CD14-positive monocyte (primary cell): Measurements from ENCODE around the gene KCNJ6. TPM values are rescaled to one million over a fixed set of nuclear protein-coding genes. Genes with fewer than 3 reads are reported as not detected.
"Not testable (repeated sequence)": the region's sequence is repeated elsewhere in the genome, so short reads cannot be mapped to it uniquely, and the experiment has no call there.

ENCODE experiments used
- DNase-seq, 3 donors: peaks; one replicate each; pipeline ENCODE4 v3.0.0-alpha.2; 2011 to 2022
- H2AFZ ChIP-seq: 2 replicates; pipeline ENCODE4 v1.6.0; 2012; ENCODE audit warnings: mild to moderate bottlenecking, low read depth, low read length, inconsistent platforms; ENCODE audit not compliant: insufficient read depth, poor library complexity, severe bottlenecking
- H3K27ac ChIP-seq, 2 donors: 1 replicate in 1 of 2; 2 replicates in 1 of 2; pipeline ENCODE4 v1.5.1; 2012 to 2013; ENCODE audit warnings: low read length in 2 of 2, control low read depth in 1 of 2, inconsistent platforms in 1 of 2, low read depth in 1 of 2, mild to moderate bottlenecking in 1 of 2
- H3K27me3 ChIP-seq, 2 donors: one replicate each; pipeline versions ENCODE4 v1.6.0 to v1.6.1; 2011 to 2013; ENCODE audit warnings: low read length in 2 of 2; ENCODE audit not compliant: control insufficient read depth in 2 of 2, insufficient read depth in 2 of 2
- H3K36me3 ChIP-seq, 2 donors: replicated peaks in 1 of 2; 1 replicate in 1 of 2; 2 replicates in 1 of 2; pipeline versions ENCODE4 v1.5.1 to v1.6.1; 2012 to 2013; ENCODE audit warnings: low read length in 2 of 2, control low read depth in 1 of 2, inconsistent platforms in 1 of 2, mild to moderate bottlenecking in 1 of 2; ENCODE audit not compliant: insufficient read depth in 2 of 2, control insufficient read depth in 1 of 2
- H3K4me1 ChIP-seq, 2 donors: 1 replicate in 1 of 2; 2 replicates in 1 of 2; pipeline versions ENCODE4 v1.5.1 to v1.6.1; 2012 to 2013; ENCODE audit warnings: low read length in 2 of 2, control low read depth in 1 of 2, inconsistent platforms in 1 of 2, mild to moderate bottlenecking in 1 of 2, moderate library complexity in 1 of 2; ENCODE audit not compliant: insufficient read depth in 2 of 2, control insufficient read depth in 1 of 2
- H3K4me2 ChIP-seq: replicated peaks from 2 replicates; pipeline ENCODE3; 2012; ENCODE audit warnings: low read length, moderate library complexity, mild to moderate bottlenecking; ENCODE audit not compliant: poor library complexity, severe bottlenecking; ENCODE audit errors: extremely low read depth
- H3K4me3 ChIP-seq, 3 experiments: fragments of 200-600 bp in 1 of 3; sonication (generic) in 1 of 3; replicated peaks in 1 of 3; 1 replicate in 2 of 3; 2 replicates in 1 of 3; pipeline ENCODE4 v1.5.1; 2011 to 2013; ENCODE audit warnings: low read length in 3 of 3, mild to moderate bottlenecking in 3 of 3, control low read depth in 2 of 3, low read depth in 2 of 3, inconsistent platforms in 1 of 3, moderate library complexity in 1 of 3
- H3K79me2 ChIP-seq: 2 replicates; pipeline ENCODE4 v1.6.0; 2012; ENCODE audit warnings: mild to moderate bottlenecking, control low read depth, inconsistent platforms, low read length, moderate library complexity; ENCODE audit not compliant: insufficient read depth
- H3K9ac ChIP-seq: 2 replicates; pipeline ENCODE4 v1.6.0; 2017; ENCODE audit warnings: low read length, mild to moderate bottlenecking; ENCODE audit not compliant: insufficient read depth, poor library complexity, severe bottlenecking
- H3K9me3 ChIP-seq, 2 donors: replicated peaks in 1 of 2; 1 replicate in 1 of 2; 2 replicates in 1 of 2; pipeline versions ENCODE4 v1.5.1 to v1.6.1; 2012 to 2013; ENCODE audit warnings: low read length in 2 of 2, control low read depth in 1 of 2; ENCODE audit not compliant: control insufficient read depth in 1 of 2, insufficient read depth in 1 of 2
- H4K20me1 ChIP-seq: 2 replicates; pipeline ENCODE4 v1.6.0; 2012; ENCODE audit warnings: mild to moderate bottlenecking, low read length, control low read depth, moderate library complexity; ENCODE audit not compliant: insufficient read depth
- H3K27ac Mint-ChIP-seq, 7 donors: one replicate each; pipeline ENCODE4 v1.8.0; 2020; ENCODE audit warnings: mild to moderate bottlenecking in 7 of 7, mixed read lengths in 7 of 7, moderate library complexity in 6 of 7, inconsistent platforms in 2 of 7
- H3K27me3 Mint-ChIP-seq, 3 donors: one replicate each; pipeline ENCODE4 v1.8.0; 2021 to 2022; ENCODE audit warnings: low read depth in 3 of 3, mild to moderate bottlenecking in 3 of 3, mixed read lengths in 3 of 3, moderate library complexity in 3 of 3, inconsistent platforms in 1 of 3
- H3K36me3 Mint-ChIP-seq, 2 donors: one replicate each; pipeline ENCODE4 v1.8.0; 2020; ENCODE audit warnings: mixed read lengths in 2 of 2, inconsistent platforms in 1 of 2, mild to moderate bottlenecking in 1 of 2
- H3K4me1 Mint-ChIP-seq: one replicate; pipeline ENCODE4 v1.8.0; 2020; ENCODE audit warnings: mild to moderate bottlenecking, mixed read lengths
- H3K4me3 Mint-ChIP-seq, 2 donors: one replicate each; pipeline ENCODE4 v1.8.0; 2020; ENCODE audit warnings: mild to moderate bottlenecking in 2 of 2, mixed read lengths in 2 of 2, moderate library complexity in 1 of 2
- H3K9me3 Mint-ChIP-seq, 7 donors: one replicate each; pipeline ENCODE4 v1.8.0; 2020 to 2022; ENCODE audit warnings: mixed read lengths in 7 of 7, mild to moderate bottlenecking in 6 of 7, moderate library complexity in 6 of 7, inconsistent platforms in 2 of 7
- WGBS: methylation state at CpG from one replicate; pipeline ENCODE4 v1.1.5; 2013; ENCODE audit warnings: missing lambda C conversion rate; ENCODE audit not compliant: insufficient coverage; 5-methylcytosine and 5-hydroxymethylcytosine counted together
- intact Hi-C, 2 donors: fragments of 100-400 bp; cut with micrococcal nuclease; formaldehyde crosslinking; loops; one replicate each; pipeline versions ENCODE4 v1.15.0 to v1.15.1; 2023
- polyA plus RNA-seq, 3 donors: library from polyadenylated mRNA; depleted of rRNA in 1 of 3; unstranded in 2 of 3; stranded (reverse) in 1 of 3; fragments of 300-500 nt in 2 of 3; fragments of >200 nt in 1 of 3; fragmentation: Illumina TruSeq in 2 of 3; gene quantifications; 1 replicate in 2 of 3; 2 replicates in 1 of 3; pipeline ENCODE4 v1.2.3, GENCODE V29; 2012 to 2021
- TF ChIP-seq, protein P1 (sequence below): fragments of 200-600 bp; IDR thresholded peaks from one replicate; pipeline ENCODE4 v1.8.0; 2022; ENCODE audit warnings: antibody characterized with exemption, mild to moderate bottlenecking

Gene KCNJ6
- polyA plus RNA-seq, 3 donors, result not detected

DNA sequence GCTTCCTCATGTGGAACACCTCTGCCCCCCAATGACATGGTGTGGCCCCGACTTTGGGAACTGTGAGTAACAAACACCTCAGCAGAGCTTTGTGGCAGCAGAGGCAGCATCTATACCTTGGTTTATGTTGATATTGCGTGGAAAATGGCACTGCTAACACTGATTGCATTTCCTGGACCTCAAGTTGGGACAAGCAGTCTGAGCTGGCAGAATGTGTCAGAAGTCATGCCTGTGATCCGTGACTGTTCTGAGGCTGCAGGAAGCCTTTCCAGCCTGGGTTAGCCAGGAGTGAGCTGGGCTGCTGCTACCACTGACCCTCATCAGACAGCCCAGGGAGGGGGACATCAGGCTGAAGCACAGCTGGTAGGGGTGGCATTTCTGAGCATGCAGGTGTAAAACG lies 268.5 kb downstream of the KCNJ6 start:
- no peak overlapping the region for H2AFZ ChIP-seq
- TF ChIP-seq, protein P1, sequence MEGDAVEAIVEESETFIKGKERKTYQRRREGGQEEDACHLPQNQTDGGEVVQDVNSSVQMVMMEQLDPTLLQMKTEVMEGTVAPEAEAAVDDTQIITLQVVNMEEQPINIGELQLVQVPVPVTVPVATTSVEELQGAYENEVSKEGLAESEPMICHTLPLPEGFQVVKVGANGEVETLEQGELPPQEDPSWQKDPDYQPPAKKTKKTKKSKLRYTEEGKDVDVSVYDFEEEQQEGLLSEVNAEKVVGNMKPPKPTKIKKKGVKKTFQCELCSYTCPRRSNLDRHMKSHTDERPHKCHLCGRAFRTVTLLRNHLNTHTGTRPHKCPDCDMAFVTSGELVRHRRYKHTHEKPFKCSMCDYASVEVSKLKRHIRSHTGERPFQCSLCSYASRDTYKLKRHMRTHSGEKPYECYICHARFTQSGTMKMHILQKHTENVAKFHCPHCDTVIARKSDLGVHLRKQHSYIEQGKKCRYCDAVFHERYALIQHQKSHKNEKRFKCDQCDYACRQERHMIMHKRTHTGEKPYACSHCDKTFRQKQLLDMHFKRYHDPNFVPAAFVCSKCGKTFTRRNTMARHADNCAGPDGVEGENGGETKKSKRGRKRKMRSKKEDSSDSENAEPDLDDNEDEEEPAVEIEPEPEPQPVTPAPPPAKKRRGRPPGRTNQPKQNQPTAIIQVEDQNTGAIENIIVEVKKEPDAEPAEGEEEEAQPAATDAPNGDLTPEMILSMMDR, result no peak
- DNase-seq, result no peak
- no peaks in the 10 kb centered on the region for H4K20me1 ChIP-seq
- Mint-ChIP-seq H3K4me3 (no peak overlapping the region), H3K27me3 (peaks cover 9 to 12% (median 11%) of the 10 kb centered on the region in 3 donors), H3K36me3 (no peaks in the 10 kb centered on the region), H3K27ac (no peak overlapping the region), H3K9me3 (peaks cover 0 to 3% (median 2%) of the 10 kb centered on the region in 7 donors), H3K4me1 (no peaks in the 10 kb centered on the region)
- H3K4me1 ChIP-seq, result no peaks in the 10 kb centered on the region
- no peak overlapping the region for H3K9ac ChIP-seq
- H3K79me2 ChIP-seq, result no peaks in the 10 kb centered on the region
- WGBS, result 83% methylated on average over 4 of the region's 4 CpGs
- peaks cover 2 to 6% of the 10 kb centered on the region in 2 donors for H3K27me3 ChIP-seq
- H3K36me3 ChIP-seq, result no peaks in the 10 kb centered on the region
- no peaks in the 10 kb centered on the region for H3K9me3 ChIP-seq
- H3K4me2 ChIP-seq, result no peak overlapping the region
- intact Hi-C loops, result no loop called here
- no peak overlapping the region for H3K27ac ChIP-seq
- no peak overlapping the region for H3K4me3 ChIP-seq

DNA sequence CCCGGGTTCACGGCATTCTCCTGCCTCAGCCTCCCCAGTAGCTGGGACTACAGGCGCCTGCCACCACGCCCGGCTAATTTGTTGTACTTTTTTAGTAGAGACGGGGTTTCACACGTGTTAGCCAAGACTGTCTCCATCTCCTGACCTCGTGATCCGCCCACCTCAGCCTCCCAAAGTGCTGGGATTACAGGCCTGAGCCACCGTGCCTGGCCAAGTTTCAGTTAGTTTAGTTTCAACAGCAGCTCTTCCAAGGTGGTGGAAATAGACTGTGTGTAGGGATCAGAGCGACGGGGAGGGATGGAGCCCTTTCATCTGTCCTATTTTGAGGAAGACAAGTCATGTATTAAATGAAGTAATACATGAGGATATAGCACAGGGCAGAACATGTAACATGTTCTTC lies 269.5 kb downstream of the KCNJ6 start:
- H3K36me3 ChIP-seq, H3K4me3 Mint-ChIP-seq, H4K20me1 ChIP-seq, H3K27ac ChIP-seq, H3K27me3 ChIP-seq, H3K27ac Mint-ChIP-seq, H3K9ac ChIP-seq, H3K36me3 Mint-ChIP-seq, H3K4me1 Mint-ChIP-seq, DNase-seq, H3K4me2 ChIP-seq, H3K4me1 ChIP-seq, H3K9me3 ChIP-seq, H2AFZ ChIP-seq, intact Hi-C loops, H3K4me3 ChIP-seq, H3K9me3 Mint-ChIP-seq, H3K79me2 ChIP-seq: not testable (repeated sequence)
- 100% methylated on average over 3 of the region's 12 CpGs for WGBS
- H3K27me3 Mint-ChIP-seq, result peaks cover 11 to 16% (median 14%) of the 10 kb centered on the region in 3 donors
